ENCODE measurements around the gene DOLPP1. TPM values are rescaled to one million over a fixed set of nuclear protein-coding genes. Genes with fewer than 3 reads are reported as not detected.

DOLPP1 gene
- total RNA-seq, 1 experiment from 2014 or later: 16.1 TPM

- Mint-ChIP-seq H3K9me3 (ENCODE audit: low read depth, unreplicated experiment) (no peaks in the 10 kb centered on the region), H3K4me1 (ENCODE audit: low read depth, unreplicated experiment) (no peaks in the 10 kb centered on the region), H3K36me3 (ENCODE audit: insufficient read depth, unreplicated experiment) (peaks cover 6% of the 10 kb centered on the region), H3K4me3 (ENCODE audit: low read depth, unreplicated experiment) (peak overlapping the region; percentile 26), H3K27me3 (ENCODE audit: unreplicated experiment) (no peaks in the 10 kb centered on the region), H3K27ac (ENCODE audit: unreplicated experiment) (peak overlapping the region; percentile 94)
- intact Hi-C loops (cut with micrococcal nuclease; ENCODE audit: unreplicated experiment): no loop called here
- TF ChIP-seq CTCF (IDR thresholded peaks at IDR 0.05; ENCODE audit: unreplicated experiment): no peak
- DNase-seq: peak; percentile 95
- BruUV-seq (replicated peaks): no TSS peak
- CTCF ChIA-PET: interaction anchor here (0.9 to 1.0 kb wide), 2 partner anchors 16 to 24 kb away, joined by 4 to 5 read pairs; partner anchors contain the start of genes MIGA2 and SH3GLB2
These were observed 28.3 kb upstream of the DOLPP1 start for GRCh38 chr9:129052592-129052991.

GRCh38 chr9:129053020-129053419 lies 27.9 kb upstream of the DOLPP1 start:
- CTCF ChIA-PET: interaction anchor here (0.9 to 1.0 kb wide), 2 partner anchors 17 to 25 kb away, joined by 4 to 5 read pairs; partner anchors contain the start of genes MIGA2 and SH3GLB2
- BruUV-seq (replicated peaks): no TSS peak
- DNase-seq: no peak
- intact Hi-C loops (cut with micrococcal nuclease; ENCODE audit: unreplicated experiment): no loop called here
- no peaks in the 10 kb centered on the region for H3K4me1 Mint-ChIP-seq (ENCODE audit: low read depth, unreplicated experiment)
- peak overlapping the region; percentile 94 for H3K27ac Mint-ChIP-seq (ENCODE audit: unreplicated experiment)
- H3K36me3 Mint-ChIP-seq (ENCODE audit: insufficient read depth, unreplicated experiment): peaks cover 6% of the 10 kb centered on the region
- H3K9me3 Mint-ChIP-seq (ENCODE audit: low read depth, unreplicated experiment): no peaks in the 10 kb centered on the region
- no peaks in the 10 kb centered on the region for H3K27me3 Mint-ChIP-seq (ENCODE audit: unreplicated experiment)
- no peak for TF ChIP-seq CTCF (IDR thresholded peaks at IDR 0.05; ENCODE audit: unreplicated experiment)
- H3K4me3 Mint-ChIP-seq (ENCODE audit: low read depth, unreplicated experiment): peak overlapping the region; percentile 26

- no peak for TF ChIP-seq CTCF (IDR thresholded peaks at IDR 0.05; ENCODE audit: unreplicated experiment)
- Mint-ChIP-seq H3K36me3 (ENCODE audit: insufficient read depth, unreplicated experiment) (peaks cover 9% of the 10 kb centered on the region), H3K4me3 (ENCODE audit: low read depth, unreplicated experiment) (no peak overlapping the region), H3K9me3 (ENCODE audit: low read depth, unreplicated experiment) (no peaks in the 10 kb centered on the region), H3K4me1 (ENCODE audit: low read depth, unreplicated experiment) (no peaks in the 10 kb centered on the region), H3K27ac (ENCODE audit: unreplicated experiment) (no peak overlapping the region), H3K27me3 (ENCODE audit: unreplicated experiment) (no peaks in the 10 kb centered on the region)
- CTCF ChIA-PET: no interaction called here
- intact Hi-C loops (cut with micrococcal nuclease; ENCODE audit: unreplicated experiment): no loop called here
- no peak for DNase-seq
- TSS peak; percentile 26 for BruUV-seq (replicated peaks)
These were observed 26.6 kb upstream of the DOLPP1 start for GRCh38 chr9:129054163-129054851.

GRCh38 chr9:129058965-129059795 lies 21.7 kb upstream of the DOLPP1 start:
- no peak for DNase-seq
- CTCF ChIA-PET: no interaction called here
- intact Hi-C loops (cut with micrococcal nuclease; ENCODE audit: unreplicated experiment): no loop called here

More at GRCh38 chr9:129058965-129059795, 21.7 kb upstream of the DOLPP1 start:
- no peaks in the 10 kb centered on the region for H3K9me3 Mint-ChIP-seq (ENCODE audit: low read depth, unreplicated experiment)
- H3K27ac Mint-ChIP-seq (ENCODE audit: unreplicated experiment): no peak overlapping the region
- peaks cover 4% of the 10 kb centered on the region for H3K36me3 Mint-ChIP-seq (ENCODE audit: insufficient read depth, unreplicated experiment)
- no peak overlapping the region for H3K4me3 Mint-ChIP-seq (ENCODE audit: low read depth, unreplicated experiment)
- H3K27me3 Mint-ChIP-seq (ENCODE audit: unreplicated experiment): no peaks in the 10 kb centered on the region
- H3K4me1 Mint-ChIP-seq (ENCODE audit: low read depth, unreplicated experiment): no peaks in the 10 kb centered on the region
- BruUV-seq (replicated peaks): no TSS peak
- TF ChIP-seq CTCF (IDR thresholded peaks at IDR 0.05; ENCODE audit: unreplicated experiment): no peak
